ENCODE results near the gene TARDBP. TPM values are rescaled to one million over a fixed set of nuclear protein-coding genes. Genes with fewer than 3 reads are reported as not detected.
"Not testable (repeated sequence)": the region's sequence is repeated elsewhere in the genome, so short reads cannot be mapped to it uniquely, and the experiment has no call there.

The TARDBP gene
- total and polyA plus RNA-seq, 5 donors from 2014 or later, result 65.1 to 132 (median 79.3) TPM

DNA sequence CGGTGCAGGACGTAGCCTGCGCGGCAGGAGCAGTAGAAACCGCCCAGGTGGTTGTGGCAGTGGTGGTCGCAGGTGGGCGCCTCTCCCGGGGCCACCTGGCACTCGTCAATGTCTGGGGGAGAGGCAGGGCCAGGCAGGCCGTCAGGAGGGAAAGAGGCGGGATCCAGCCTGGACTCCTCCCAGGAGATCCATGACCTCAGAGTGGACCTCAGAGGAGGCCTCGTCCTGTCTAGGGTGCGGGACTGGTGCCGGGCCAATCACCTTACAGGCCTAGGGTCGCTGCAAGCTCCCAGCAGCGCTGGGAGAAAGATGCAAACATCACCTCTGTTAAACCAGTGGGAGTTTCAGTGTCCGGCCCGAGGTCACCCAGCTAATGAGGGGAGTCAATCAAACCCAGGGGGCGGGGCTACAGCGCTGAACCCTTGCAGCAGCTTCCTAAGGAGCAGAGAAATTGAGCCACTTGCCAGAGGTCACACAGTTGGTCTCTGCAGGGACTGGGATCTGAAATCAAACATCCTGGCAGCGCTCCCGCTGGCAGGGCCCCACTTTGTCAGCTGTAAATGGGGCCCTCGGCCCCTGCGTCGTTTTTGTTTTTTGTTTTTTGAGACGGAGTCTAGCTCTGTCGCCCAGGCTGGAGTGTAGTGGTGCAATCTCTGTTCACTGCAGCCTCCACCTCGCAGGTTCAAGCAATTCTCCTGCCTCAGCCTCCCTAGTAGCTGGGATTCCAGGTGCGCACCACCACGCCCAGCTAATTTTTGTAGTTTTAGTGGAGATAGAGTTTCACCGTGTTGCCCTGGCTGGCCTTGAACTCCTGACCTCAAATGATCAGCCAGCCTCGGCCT is 33.2 kb downstream of the TARDBP start:
- no peaks in the 10 kb centered on the region for H3K4me1 ChIP-seq (ENCODE audit: control insufficient read depth, insufficient read depth, low read length, poor library complexity, severe bottlenecking)
- ATAC-seq (ENCODE audit: low read depth in 2 of 2) (no peak), DNase-seq (no peak)
- no peaks in the 10 kb centered on the region for H3K9me3 Mint-ChIP-seq
- H3K4me1 Mint-ChIP-seq, result no peaks in the 10 kb centered on the region
- H3K36me3 ChIP-seq (ENCODE audit: control insufficient read depth, insufficient read depth, low read length), result no peaks in the 10 kb centered on the region
- H3K36me3 Mint-ChIP-seq, result no peaks in the 10 kb centered on the region
- H3K27me3 Mint-ChIP-seq, result peaks cover 4% of the 10 kb centered on the region
- H3K27ac Mint-ChIP-seq, result no peak overlapping the region
- H3K27me3 ChIP-seq (ENCODE audit: control insufficient read depth, insufficient read depth, low read length), result no peaks in the 10 kb centered on the region
- no peak overlapping the region for H3K4me3 Mint-ChIP-seq
- no peak overlapping the region for H3K27ac ChIP-seq (ENCODE audit: insufficient read depth, low read length, poor library complexity, severe bottlenecking)
- H3K9me3 ChIP-seq (ENCODE audit: control insufficient read depth in 2 of 2, low read length in 2 of 2), result no peaks in the 10 kb centered on the region
- H3K4me3 ChIP-seq (ENCODE audit: low read depth, low read length), result no peak overlapping the region

DNA sequence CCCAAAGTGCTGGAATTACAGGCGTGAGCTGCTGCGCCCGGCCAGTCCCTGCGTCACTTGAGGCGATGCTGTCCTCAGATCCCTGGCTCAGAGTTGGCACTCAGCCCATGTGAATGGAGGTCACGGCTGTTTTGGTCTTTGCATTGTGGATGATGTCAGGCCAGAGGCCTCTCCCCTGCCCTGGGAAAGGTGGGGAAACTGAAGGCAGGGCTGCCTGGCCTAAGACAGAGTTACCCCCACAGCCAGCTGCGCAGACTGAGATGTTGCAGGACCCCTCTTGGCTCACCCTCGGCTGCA is 33.8 kb downstream of the TARDBP start:
- H3K27me3 ChIP-seq (ENCODE audit: control insufficient read depth, insufficient read depth, low read length), result no peaks in the 10 kb centered on the region
- Mint-ChIP-seq H3K4me3 (no peak overlapping the region), H3K36me3 (no peaks in the 10 kb centered on the region), H3K27me3 (peaks cover 4% of the 10 kb centered on the region), H3K9me3 (no peaks in the 10 kb centered on the region), H3K27ac (no peak overlapping the region), H3K4me1 (peaks cover 0 to 2% (median under 1%) of the 10 kb centered on the region in 4 donors)
- H3K36me3 ChIP-seq (ENCODE audit: control insufficient read depth, insufficient read depth, low read length), result no peaks in the 10 kb centered on the region
- no peak overlapping the region for H3K27ac ChIP-seq (ENCODE audit: insufficient read depth, low read length, poor library complexity, severe bottlenecking)
- no peaks in the 10 kb centered on the region for H3K9me3 ChIP-seq (ENCODE audit: control insufficient read depth in 2 of 2, low read length in 2 of 2)
- ATAC-seq (ENCODE audit: low read depth in 2 of 2) (no peak), DNase-seq (no peak)
- no peak overlapping the region for H3K4me3 ChIP-seq (ENCODE audit: low read depth, low read length)
- H3K4me1 ChIP-seq (ENCODE audit: control insufficient read depth, insufficient read depth, low read length, poor library complexity, severe bottlenecking), result no peaks in the 10 kb centered on the region

DNA sequence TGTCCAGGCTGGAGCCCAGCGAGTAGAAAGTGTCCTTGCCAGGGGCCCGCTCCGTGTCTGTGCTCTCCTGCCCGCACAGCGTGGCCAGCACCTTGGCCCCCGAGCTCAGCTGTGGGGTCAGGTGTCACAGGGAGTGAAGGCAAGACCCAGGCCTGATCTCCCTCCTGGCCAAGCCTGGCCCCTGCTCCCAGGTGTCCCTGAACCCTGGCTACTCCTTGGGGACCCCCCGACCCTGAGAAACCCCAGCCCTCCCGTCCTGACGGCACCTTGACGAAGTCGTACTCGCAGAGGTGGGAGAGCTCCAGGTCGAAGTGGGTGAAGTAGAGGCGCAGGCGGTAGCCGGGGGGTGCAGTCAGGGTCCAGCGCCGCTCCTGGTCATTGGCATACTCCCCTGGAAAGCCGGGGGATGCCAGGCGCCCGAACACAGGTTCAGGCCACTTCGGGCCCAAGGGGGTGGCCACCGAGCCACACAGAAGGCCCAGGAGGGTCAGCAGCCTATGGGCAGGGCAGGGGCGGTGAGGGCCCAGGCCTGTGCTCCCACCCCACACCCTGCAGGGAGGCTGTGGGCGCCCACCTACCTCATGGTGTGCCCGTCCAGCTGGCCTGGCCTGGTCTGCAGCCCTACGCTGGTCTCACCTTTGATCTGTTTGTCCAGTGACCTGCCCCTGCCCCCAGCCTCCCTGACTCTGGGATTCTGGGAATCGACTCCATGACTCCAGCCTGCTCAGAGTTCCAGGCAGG is 34.3 kb downstream of the TARDBP start, which contains the start of gene MASP2:
Gene MASP2 (minus strand): TSS at position 615 of the 741 bp plus-strand sequence. CDS start 32 bp downstream, at position 583.
- peaks cover 0 to 6% (median 2%) of the 10 kb centered on the region in 4 donors for H3K4me1 Mint-ChIP-seq
- Histone ChIP-seq H3K36me3 (ENCODE audit: control insufficient read depth, insufficient read depth, low read length) (no peaks in the 10 kb centered on the region), H3K9me3 (ENCODE audit: control insufficient read depth in 2 of 2, low read length in 2 of 2) (no peaks in the 10 kb centered on the region), H3K27ac (ENCODE audit: insufficient read depth, low read length, poor library complexity, severe bottlenecking) (no peak within 1 kb of the TSS), H3K4me1 (ENCODE audit: control insufficient read depth, insufficient read depth, low read length, poor library complexity, severe bottlenecking) (no peaks in the 10 kb centered on the region), H3K27me3 (ENCODE audit: control insufficient read depth, insufficient read depth, low read length) (no peaks in the 10 kb centered on the region), H3K4me3 (ENCODE audit: low read depth, low read length) (no peak within 1 kb of the TSS)
- H3K9me3 Mint-ChIP-seq, result no peaks in the 10 kb centered on the region
- no peak for DNase-seq
- no peak for ATAC-seq (ENCODE audit: low read depth in 2 of 2)
- no peaks in the 10 kb centered on the region for H3K36me3 Mint-ChIP-seq
- H3K27me3 Mint-ChIP-seq, result peaks cover 5% of the 10 kb centered on the region
- H3K4me3 Mint-ChIP-seq, result no peak within 1 kb of the TSS
- H3K27ac Mint-ChIP-seq, result no peak within 1 kb of the TSS

DNA sequence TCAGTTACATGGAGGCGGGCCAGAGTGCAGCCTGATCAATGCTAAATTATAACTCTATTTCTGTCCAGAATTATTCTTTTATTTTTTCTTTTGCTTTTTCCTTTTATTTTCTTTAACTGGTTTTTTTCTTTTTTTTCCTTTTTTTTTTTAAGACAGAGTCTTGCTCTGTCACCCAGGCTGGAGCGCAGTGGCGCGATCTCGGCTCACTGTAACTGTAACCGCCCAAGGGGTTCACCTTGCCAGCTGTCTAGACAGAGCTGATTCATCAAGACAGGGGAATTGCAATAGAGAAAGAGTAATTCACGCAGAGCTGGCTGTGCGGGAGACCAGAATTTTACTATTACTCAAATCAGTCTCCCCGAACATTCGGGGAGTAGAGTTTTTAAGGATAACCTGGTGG is 38.7 kb downstream of the TARDBP start:
- not testable (repeated sequence) for H3K9me3 ChIP-seq (ENCODE audit: control insufficient read depth in 2 of 2, low read length in 2 of 2); H3K27me3 ChIP-seq (ENCODE audit: control insufficient read depth, insufficient read depth, low read length); H3K27ac ChIP-seq (ENCODE audit: insufficient read depth, low read length, poor library complexity, severe bottlenecking); DNase-seq; H3K9me3 Mint-ChIP-seq; H3K27me3 Mint-ChIP-seq; ATAC-seq (ENCODE audit: low read depth in 2 of 2); H3K4me3 Mint-ChIP-seq; H3K4me3 ChIP-seq (ENCODE audit: low read depth, low read length); H3K27ac Mint-ChIP-seq; H3K4me1 ChIP-seq (ENCODE audit: control insufficient read depth, insufficient read depth, low read length, poor library complexity, severe bottlenecking); H3K36me3 Mint-ChIP-seq; H3K36me3 ChIP-seq (ENCODE audit: control insufficient read depth, insufficient read depth, low read length)
- peaks cover 0 to 12% (median 3%) of the 10 kb centered on the region in 4 donors for H3K4me1 Mint-ChIP-seq

DNA sequence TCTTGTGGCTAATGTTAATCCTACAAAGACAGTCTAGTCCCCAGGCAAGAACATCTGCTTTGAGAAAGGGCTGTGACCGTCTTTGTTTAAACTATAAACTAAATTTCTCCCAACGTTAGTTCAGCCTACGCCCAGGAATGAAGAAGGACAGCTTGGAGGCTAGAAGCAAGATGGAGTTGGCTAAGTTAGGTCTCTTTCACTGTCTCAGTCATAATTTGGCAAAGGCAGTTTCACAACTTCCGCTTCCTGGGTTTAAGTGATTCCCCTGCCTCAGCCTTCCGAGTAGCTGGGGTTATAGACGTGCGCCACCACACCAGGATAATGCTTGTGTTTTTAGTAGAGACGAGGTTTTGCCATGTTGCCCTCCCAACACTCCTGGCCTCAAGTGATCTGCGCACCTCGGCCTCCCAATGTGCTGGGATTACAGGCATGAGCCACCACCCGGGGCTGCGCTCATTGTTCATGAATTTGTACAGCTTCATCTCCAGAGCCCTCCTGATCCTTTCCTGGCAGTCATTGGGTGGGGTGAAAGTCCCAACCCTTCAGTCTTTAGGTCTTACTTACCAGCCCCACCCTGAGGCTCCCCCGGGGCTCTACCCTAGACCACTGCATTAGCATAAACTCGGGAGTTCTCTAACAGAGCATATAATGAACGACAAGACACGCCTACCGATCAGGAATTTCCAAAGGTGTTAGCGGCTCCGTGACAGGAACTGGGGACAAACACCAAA is 39.5 kb downstream of the TARDBP start:
- Mint-ChIP-seq H3K27me3 (peaks cover 8% of the 10 kb centered on the region), H3K36me3 (no peaks in the 10 kb centered on the region), H3K4me3 (peak overlapping the region in 2 of 4 donors; percentile 15 to 29), H3K9me3 (no peaks in the 10 kb centered on the region), H3K27ac (no peak overlapping the region), H3K4me1 (peaks cover 0 to 12% (median 3%) of the 10 kb centered on the region in 4 donors)
- H3K36me3 ChIP-seq (ENCODE audit: control insufficient read depth, insufficient read depth, low read length), result peaks cover 10% of the 10 kb centered on the region
- no peak overlapping the region for H3K27ac ChIP-seq (ENCODE audit: insufficient read depth, low read length, poor library complexity, severe bottlenecking)
- no peaks in the 10 kb centered on the region for H3K9me3 ChIP-seq (ENCODE audit: control insufficient read depth in 2 of 2, low read length in 2 of 2)
- no peaks in the 10 kb centered on the region for H3K27me3 ChIP-seq (ENCODE audit: control insufficient read depth, insufficient read depth, low read length)
- no peaks in the 10 kb centered on the region for H3K4me1 ChIP-seq (ENCODE audit: control insufficient read depth, insufficient read depth, low read length, poor library complexity, severe bottlenecking)
- ATAC-seq (ENCODE audit: low read depth in 2 of 2), result no peak
- no peak for DNase-seq
- no peak overlapping the region for H3K4me3 ChIP-seq (ENCODE audit: low read depth, low read length)

DNA sequence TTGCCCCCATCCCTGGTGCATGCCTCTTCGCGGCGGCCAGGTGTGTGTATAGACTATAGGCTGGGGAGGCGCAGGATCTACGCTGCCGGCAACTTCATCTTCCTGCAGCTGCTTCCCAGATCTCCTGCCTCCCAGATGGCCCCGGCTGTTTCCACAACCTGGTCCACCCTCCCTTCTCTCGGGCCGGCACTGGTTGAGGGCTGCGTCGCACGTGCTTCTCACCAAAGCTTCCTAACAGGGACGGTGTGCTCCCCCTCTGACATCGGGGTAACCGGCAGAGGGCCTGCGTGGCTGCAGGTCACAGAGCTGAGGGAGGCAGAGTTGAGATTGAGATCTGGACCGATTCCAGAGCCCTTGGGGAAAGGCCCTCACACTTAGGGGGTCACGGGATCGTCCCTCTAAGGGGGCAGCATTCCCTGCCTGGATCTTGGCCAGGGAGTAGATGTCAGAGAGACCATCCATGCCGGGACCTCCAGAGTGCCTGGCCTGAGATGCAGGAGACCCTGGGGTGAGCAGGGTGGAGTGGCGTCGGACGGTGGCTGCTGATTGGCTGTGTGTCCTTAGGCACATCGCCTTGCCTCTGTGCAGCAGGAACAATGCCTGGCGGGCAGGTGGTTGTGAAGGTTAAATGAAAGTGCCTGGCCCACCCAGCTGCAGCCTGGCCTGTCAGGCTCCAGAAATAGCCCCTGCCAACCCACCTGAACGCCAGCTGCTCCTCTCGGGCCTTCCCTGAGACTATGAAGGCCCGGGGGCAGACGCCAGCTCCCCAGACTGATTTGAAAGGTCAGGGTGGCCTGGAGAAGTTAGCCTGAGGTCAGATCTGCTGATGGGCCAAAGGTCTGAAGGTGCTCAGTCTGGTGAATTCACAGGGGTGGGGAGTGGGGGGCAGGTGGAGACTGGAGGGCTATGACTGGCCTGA is 40.6 kb downstream of the TARDBP start:
- no peak overlapping the region for H3K27ac ChIP-seq (ENCODE audit: insufficient read depth, low read length, poor library complexity, severe bottlenecking)
- H3K27me3 ChIP-seq (ENCODE audit: control insufficient read depth, insufficient read depth, low read length), result no peaks in the 10 kb centered on the region
- H3K36me3 Mint-ChIP-seq, result no peaks in the 10 kb centered on the region
- no peaks in the 10 kb centered on the region for H3K9me3 Mint-ChIP-seq
- no peak overlapping the region for H3K27ac Mint-ChIP-seq
- H3K36me3 ChIP-seq (ENCODE audit: control insufficient read depth, insufficient read depth, low read length), result peaks cover 12% of the 10 kb centered on the region
- DNase-seq (no peak), ATAC-seq (ENCODE audit: low read depth in 2 of 2) (peak in 1 of 2 donors; percentile 12)
- no peaks in the 10 kb centered on the region for H3K9me3 ChIP-seq (ENCODE audit: control insufficient read depth in 2 of 2, low read length in 2 of 2)
- no peaks in the 10 kb centered on the region for H3K4me1 ChIP-seq (ENCODE audit: control insufficient read depth, insufficient read depth, low read length, poor library complexity, severe bottlenecking)
- peaks cover 0 to 12% (median 4%) of the 10 kb centered on the region in 4 donors for H3K4me1 Mint-ChIP-seq
- peaks cover 8% of the 10 kb centered on the region for H3K27me3 Mint-ChIP-seq
- H3K4me3 ChIP-seq (ENCODE audit: low read depth, low read length), result no peak overlapping the region
- peak overlapping the region in 1 of 4 donors; percentile 38 for H3K4me3 Mint-ChIP-seq

DNA sequence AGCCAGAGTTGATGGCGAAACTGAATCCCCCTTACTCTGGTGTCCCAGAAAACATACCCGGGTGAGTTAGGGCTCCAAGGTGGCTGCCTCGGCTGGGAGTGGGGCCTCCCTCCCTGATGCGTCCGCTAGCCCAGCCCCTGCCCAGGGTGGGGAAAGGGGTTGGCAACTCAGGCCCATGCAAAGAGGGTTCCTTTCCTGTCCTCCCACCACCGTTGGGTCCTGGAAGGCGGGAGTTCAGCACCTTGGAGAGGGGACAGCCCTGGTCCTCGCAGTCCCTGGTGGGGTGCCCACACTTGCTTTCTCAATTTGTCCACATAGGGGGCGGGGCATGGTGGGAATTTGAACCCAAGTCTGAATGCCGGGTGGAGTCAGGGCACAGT is 41.3 kb downstream of the TARDBP start:
- Mint-ChIP-seq H3K36me3 (no peaks in the 10 kb centered on the region), H3K4me3 (no peak overlapping the region), H3K9me3 (no peaks in the 10 kb centered on the region), H3K4me1 (peaks cover 0 to 14% (median 6%) of the 10 kb centered on the region in 4 donors), H3K27ac (no peak overlapping the region), H3K27me3 (peaks cover 8% of the 10 kb centered on the region)
- DNase-seq (no peak), ATAC-seq (ENCODE audit: low read depth in 2 of 2) (no peak)
- H3K27me3 ChIP-seq (ENCODE audit: control insufficient read depth, insufficient read depth, low read length), result no peaks in the 10 kb centered on the region
- H3K4me1 ChIP-seq (ENCODE audit: control insufficient read depth, insufficient read depth, low read length, poor library complexity, severe bottlenecking), result peaks cover 3% of the 10 kb centered on the region
- H3K4me3 ChIP-seq (ENCODE audit: low read depth, low read length), result no peak overlapping the region
- no peak overlapping the region for H3K27ac ChIP-seq (ENCODE audit: insufficient read depth, low read length, poor library complexity, severe bottlenecking)
- H3K9me3 ChIP-seq (ENCODE audit: control insufficient read depth in 2 of 2, low read length in 2 of 2), result no peaks in the 10 kb centered on the region
- peaks cover 13% of the 10 kb centered on the region for H3K36me3 ChIP-seq (ENCODE audit: control insufficient read depth, insufficient read depth, low read length)
